GM18526 (cell line): ENCODE measurements around the gene SCAMP3.
A peak's percentile ranks its signal among the peaks of the same experiment; 100 is the strongest.

Experiments used
- POLR2A ChIP-seq: IDR thresholded peaks from 3 replicates; pipeline ENCODE4 v1.6.1; 2011; ENCODE audit not compliant: insufficient read length; ENCODE audit errors: extremely low read depth

SCAMP3 gene

GRCh38 chr1:155261852-155262673 lies at the start of gene SCAMP3:
Gene SCAMP3 (minus strand): TSS chr1:155262360. CDS start chr1:155262151, 209 bp downstream.
- TF ChIP-seq POLR2A, result peak; percentile 87

GRCh38 chr1:155309423-155310021 lies 47.4 kb upstream of the SCAMP3 start:
- peak; percentile 22 for TF ChIP-seq POLR2A

GRCh38 chr1:155308493-155309422 lies 46.6 kb upstream of the SCAMP3 start, which contains the start of gene FDPS:
Gene FDPS (plus strand): TSS chr1:155308866. CDS start chr1:155309790, 924 bp downstream.
- TF ChIP-seq POLR2A, result peak; percentile 82

GRCh38 chr1:155307247-155307740 lies 45.1 kb upstream of the SCAMP3 start:
- no peak for TF ChIP-seq POLR2A

DNA sequence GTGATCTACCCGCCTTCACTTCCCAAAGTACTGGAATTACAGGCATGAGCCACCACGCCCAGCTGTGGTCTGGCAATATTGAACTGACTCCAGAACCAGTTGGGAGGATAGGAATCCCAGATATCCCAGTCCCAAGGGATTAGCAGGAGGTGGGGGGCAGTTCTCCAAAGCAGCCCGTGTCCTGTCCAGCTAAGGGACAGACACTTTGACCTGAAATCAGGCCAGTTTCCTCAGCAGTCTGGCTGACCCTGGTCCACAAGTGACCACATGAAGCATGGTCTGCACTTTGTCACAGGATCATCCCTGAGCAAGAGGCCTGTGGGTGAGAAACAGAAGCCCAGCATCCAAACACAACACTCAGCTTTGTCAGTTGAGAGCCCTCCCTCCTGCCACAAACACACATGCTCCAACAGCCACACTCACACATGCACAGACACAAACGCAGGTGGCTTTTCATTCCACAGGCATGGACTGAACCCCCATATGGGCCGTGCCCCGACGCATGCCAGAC lies 43.8 kb upstream of the SCAMP3 start:
- TF ChIP-seq POLR2A, result no peak

GRCh38 chr1:155304558-155305063 lies 42.5 kb upstream of the SCAMP3 start:
- TF ChIP-seq POLR2A, result peak; percentile 31

GRCh38 chr1:155301342-155301841 lies 39.2 kb upstream of the SCAMP3 start, which contains the start of gene PKLR:
Gene PKLR (minus strand): TSS chr1:155301438. CDS start chr1:155301395, 43 bp downstream.
- no peak for TF ChIP-seq POLR2A

DNA sequence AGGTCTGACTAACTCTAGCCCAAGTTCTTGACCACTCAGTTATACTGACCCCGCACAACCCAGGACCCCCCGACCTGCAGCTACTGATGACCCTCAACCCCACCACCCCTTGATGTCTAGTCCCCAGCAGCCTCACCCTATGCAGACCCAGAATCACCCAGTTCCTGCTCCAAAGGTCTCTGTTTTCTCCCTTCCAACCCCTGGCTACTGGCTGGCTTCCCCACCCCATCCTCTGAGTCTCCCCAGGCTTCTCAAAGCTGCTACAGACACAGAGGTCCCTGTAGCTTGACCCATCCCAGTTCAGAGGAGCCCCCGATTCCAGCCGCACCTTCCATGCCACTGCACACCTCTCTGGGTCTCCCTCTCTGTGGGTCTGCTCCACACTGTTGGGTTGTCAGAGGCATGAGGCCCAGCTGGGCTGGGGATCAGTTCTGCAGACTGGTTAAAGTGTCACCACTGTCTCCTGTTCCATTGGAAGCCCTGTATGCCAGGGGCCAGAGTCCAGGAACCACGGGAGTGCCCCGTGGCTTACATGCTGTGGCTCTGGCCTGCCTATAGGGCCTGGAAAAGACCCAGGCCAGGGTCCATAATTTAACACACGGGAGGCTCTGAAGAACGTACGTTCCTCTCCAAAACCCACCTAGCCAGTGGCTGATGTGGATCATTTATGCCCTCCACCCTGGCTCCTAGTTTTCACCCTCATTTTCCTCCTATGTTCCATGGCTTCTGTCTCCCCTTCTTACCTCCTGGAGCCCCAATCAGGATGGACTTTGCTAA lies 38.6 kb upstream of the SCAMP3 start:
- no peak for TF ChIP-seq POLR2A

GRCh38 chr1:155300024-155300423 lies 37.9 kb upstream of the SCAMP3 start:
- no peak for TF ChIP-seq POLR2A

GRCh38 chr1:155297384-155297783 lies 35.2 kb upstream of the SCAMP3 start:
- no peak for TF ChIP-seq POLR2A

- no peak for TF ChIP-seq POLR2A
These were observed 34.5 kb upstream of the SCAMP3 start for GRCh38 chr1:155296661-155297060.

GRCh38 chr1:155295942-155296267 lies 33.7 kb upstream of the SCAMP3 start:
- TF ChIP-seq POLR2A, result no peak

DNA sequence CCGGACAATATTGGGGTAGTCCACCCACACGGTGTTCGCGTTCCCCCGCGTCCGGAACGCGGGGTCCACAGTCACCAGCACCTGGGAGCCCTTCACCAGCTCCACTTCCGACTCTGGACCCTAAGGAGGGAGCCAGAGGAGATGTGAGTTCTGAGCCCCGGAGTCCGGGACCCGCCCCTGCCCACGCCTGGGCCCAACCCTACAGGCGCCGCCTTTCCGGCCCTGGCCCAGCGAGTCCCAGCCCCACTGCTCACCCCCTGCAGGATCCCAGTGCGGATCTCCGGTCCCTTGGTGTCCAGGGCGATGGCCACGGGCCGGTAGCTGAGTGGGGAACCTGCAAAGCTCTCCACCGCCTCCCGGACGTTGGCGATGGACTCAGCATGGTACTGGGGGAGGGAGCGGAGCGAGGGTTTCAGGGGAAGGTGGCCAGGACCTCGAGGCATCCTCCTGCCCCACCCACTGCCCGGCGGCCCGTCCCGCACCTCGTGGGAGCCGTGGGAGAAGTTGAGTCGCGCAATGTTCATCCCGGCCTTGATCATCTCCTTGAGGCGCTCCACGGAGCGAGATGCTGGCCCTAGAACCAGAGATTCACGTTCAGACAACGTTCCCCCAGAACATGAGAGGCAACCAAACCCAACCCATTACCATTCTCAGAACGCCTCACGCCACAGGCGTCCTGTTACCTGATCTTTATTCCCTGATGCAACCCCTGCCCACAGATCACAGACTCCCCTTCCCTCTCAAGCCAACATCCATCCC lies 33.2 kb upstream of the SCAMP3 start:
- no peak for TF ChIP-seq POLR2A
